GM19463 (cell line): ENCODE results near the gene ZC3H7A.

Experiments
- ATAC-seq: cut with Tn5 transposase; IDR thresholded peaks from one replicate; pipeline ENCODE4 v1.9.1; 2021; ENCODE audit warnings: mild to moderate bottlenecking, moderate library complexity; ENCODE audit not compliant: unreplicated experiment

Gene ZC3H7A

GRCh38 chr16:11779074-11779473, 18.0 kb downstream of the ZC3H7A start:
- ATAC-seq, result no peak

- ATAC-seq, result no peak
Observed at GRCh38 chr16:11774065-11774626, 22.9 kb downstream of the ZC3H7A start.

GRCh38 chr16:11768849-11769248, 28.2 kb downstream of the ZC3H7A start:
- ATAC-seq, result no peak

GRCh38 chr16:11762431-11762830, 34.6 kb downstream of the ZC3H7A start:
- ATAC-seq, result no peak

- ATAC-seq, result no peak
Observed at GRCh38 chr16:11759997-11760396, 37.1 kb downstream of the ZC3H7A start.

- no peak for ATAC-seq
Observed at GRCh38 chr16:11759163-11759834, 37.8 kb downstream of the ZC3H7A start.

GRCh38 chr16:11757671-11758545, 39.1 kb downstream of the ZC3H7A start:
- no peak for ATAC-seq

GRCh38 chr16:11756248-11756647, 40.8 kb downstream of the ZC3H7A start:
- ATAC-seq, result no peak

- no peak for ATAC-seq
Observed at GRCh38 chr16:11755022-11755760, 41.9 kb downstream of the ZC3H7A start.

- no peak for ATAC-seq
Observed at GRCh38 chr16:11752856-11753255, 44.2 kb downstream of the ZC3H7A start.

GRCh38 chr16:11750056-11750455, 47.0 kb downstream of the ZC3H7A start:
- no peak for ATAC-seq

GRCh38 chr16:11748404-11749254, 48.4 kb downstream of the ZC3H7A start:
- ATAC-seq, result no peak

- ATAC-seq, result no peak
Observed at GRCh38 chr16:11747949-11748403, 49.1 kb downstream of the ZC3H7A start.

- ATAC-seq, result no peak
Observed at GRCh38 chr16:11744075-11744470, 53.0 kb downstream of the ZC3H7A start.

- ATAC-seq, result no peak
Observed at GRCh38 chr16:11743308-11744074, 53.6 kb downstream of the ZC3H7A start.

- peak; percentile 88 for ATAC-seq
Observed at GRCh38 chr16:11742536-11743307, 54.3 kb downstream of the ZC3H7A start, which contains the start of gene TXNDC11. TSS of gene TXNDC11 (minus strand) at chr16:11742857. CDS start at chr16:11742730, 127 bp downstream.

GRCh38 chr16:11742093-11742535, 54.9 kb downstream of the ZC3H7A start:
- peak; percentile 17 for ATAC-seq

- no peak for ATAC-seq
Observed at GRCh38 chr16:11740567-11740966, 56.5 kb downstream of the ZC3H7A start.
